HEK293 (cell line): ENCODE measurements around the gene WWOX.

Source experiments
- CTCF ChIP-seq: fragments of 450-650 bp; formaldehyde crosslinking; IDR thresholded peaks from 2 replicates; pipeline ENCODE4 v1.5.1; 2016; ENCODE audit warnings: missing biosample characterization, missing genetic modification characterization
- YY1 ChIP-seq: fragments of 450-650 bp; formaldehyde crosslinking; IDR thresholded peaks from 2 replicates; pipeline ENCODE4 v1.5.1; 2018; ENCODE audit warnings: missing biosample characterization, missing genetic modification characterization
- ZNF155 ChIP-seq: fragments of 450-650 bp; formaldehyde crosslinking; IDR thresholded peaks from 2 replicates; pipeline ENCODE4 v1.5.1; 2016; ENCODE audit warnings: missing biosample characterization, missing genetic modification characterization
- ZNF202 ChIP-seq: fragments of 450-650 bp; formaldehyde crosslinking; IDR thresholded peaks from 2 replicates; pipeline ENCODE4 v1.5.1; 2016; ENCODE audit warnings: missing biosample characterization, missing genetic modification characterization, borderline replicate concordance
- ZNF404 ChIP-seq: fragments of 450-650 bp; formaldehyde crosslinking; IDR thresholded peaks from 2 replicates; pipeline ENCODE4 v1.5.1; 2017; ENCODE audit warnings: missing biosample characterization, missing genetic modification characterization
- ZNF423 ChIP-seq: fragments of 450-650 bp; formaldehyde crosslinking; IDR thresholded peaks from 2 replicates; pipeline ENCODE4 v1.5.1; 2016; ENCODE audit warnings: missing biosample characterization, missing genetic modification characterization
- ZNF561 ChIP-seq: fragments of 450-650 bp; IDR thresholded peaks from 2 replicates; pipeline ENCODE4 v1.5.1; 2018; ENCODE audit warnings: missing biosample characterization, missing genetic modification characterization, borderline replicate concordance
- ZNF654 ChIP-seq: fragments of 450-650 bp; formaldehyde crosslinking; IDR thresholded peaks from 2 replicates; pipeline ENCODE4 v1.5.1; 2016; ENCODE audit warnings: low read depth, missing biosample characterization, missing genetic modification characterization

GRCh38 chr16:79173919-79174318, 1074.5 kb downstream of the WWOX start:
- TF ChIP-seq ZNF404 (tag by site-specific recombination) (no peak), YY1 (no peak), CTCF (no peak), ZNF155 (tag by site-specific recombination) (no peak), ZNF423 (tag by site-specific recombination) (no peak), ZNF202 (no peak), ZNF561 (no peak), ZNF654 (tag by site-specific recombination) (no peak)
